Hepatic stellate cell (primary cell): ENCODE results near the gene MDM4.

Experiments
- DNase-seq: peaks from one replicate; pipeline ENCODE4 v3.0.0; 2011; ENCODE audit warnings: low spot score

The MDM4 gene

DNA sequence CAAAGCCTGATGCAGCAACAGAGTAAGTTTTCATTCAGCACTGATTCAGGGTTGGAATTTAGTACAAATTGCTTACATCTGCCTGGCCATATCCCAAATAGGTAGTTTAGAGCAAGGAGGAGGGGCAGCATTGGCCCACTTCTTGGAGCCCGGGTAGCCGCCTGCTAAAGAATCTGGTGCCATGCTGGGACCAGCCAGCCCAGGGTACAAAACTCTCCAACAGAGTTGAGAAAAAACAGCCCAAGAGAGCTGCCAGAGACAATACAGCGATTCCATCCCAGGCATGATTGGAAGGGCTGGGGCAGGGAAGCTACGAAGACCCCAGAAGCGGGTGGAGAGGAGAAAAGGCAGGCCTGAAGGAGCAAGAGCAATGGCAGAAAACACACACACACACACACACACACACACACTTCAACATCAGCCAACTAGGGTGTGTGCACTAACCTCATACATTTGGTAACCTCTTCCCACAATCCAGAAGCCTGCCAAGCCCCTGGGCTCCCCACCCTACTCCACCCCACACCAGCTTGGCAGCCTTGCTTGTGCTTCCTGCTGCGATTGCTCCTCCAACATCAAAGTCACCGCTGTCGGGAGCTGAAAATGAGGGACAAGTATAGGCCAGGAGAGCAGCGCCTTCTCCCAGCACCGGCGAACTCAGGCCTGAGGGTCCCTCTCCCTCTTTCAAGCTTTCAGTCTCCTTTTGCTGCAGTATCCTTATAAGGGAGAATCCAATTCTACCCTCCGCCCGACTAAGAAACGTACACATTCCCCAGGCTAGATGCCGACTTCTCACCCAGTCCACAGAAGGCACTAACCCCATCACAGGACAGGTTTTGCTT lies 22.8 kb upstream of the MDM4 start:
- DNase-seq, result peak; percentile 41

GRCh38 chr1:204493984-204494280 lies 22.3 kb upstream of the MDM4 start:
- peak; percentile 36 for DNase-seq

- peak; percentile 91 for DNase-seq
Observed at GRCh38 chr1:204494281-204495077, 21.7 kb upstream of the MDM4 start, which contains the start of gene PIK3C2B. Gene PIK3C2B, minus strand, starts transcription at chr1:204494805. Its CDS starts 25,003 bp downstream, at chr1:204469802.

DNA sequence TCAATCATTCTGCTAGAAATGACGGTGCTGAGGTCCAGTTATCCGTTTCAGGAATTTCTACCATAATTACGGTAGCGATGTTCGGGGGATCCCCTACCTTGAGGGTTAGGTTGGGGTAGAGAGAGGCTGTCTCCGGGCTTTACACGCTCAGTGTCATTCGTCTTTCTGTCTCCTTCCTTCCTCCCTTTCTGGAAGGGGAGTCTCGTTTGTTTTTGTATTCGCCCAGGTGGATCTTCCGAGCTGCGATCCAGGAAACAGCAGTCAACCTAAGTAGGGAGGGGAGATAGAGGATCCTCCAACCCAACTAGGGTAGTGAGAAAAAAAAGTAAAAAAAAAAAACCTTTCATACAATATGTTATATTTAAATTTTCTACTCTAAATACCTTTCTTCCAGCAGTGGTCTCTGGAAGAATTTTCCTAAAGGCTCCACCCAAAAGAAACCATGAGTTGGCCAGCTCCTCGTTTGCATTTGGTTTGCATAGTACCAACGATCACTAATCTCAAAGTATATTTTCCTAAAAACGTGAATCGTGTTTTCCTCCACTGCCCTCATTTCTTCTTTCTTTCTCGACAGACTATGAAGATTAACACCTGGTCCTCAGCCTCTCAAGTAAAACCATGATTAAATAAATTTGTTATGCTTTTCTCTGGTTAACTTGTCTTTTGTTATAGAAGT lies 21.0 kb upstream of the MDM4 start:
- DNase-seq, result no peak

DNA sequence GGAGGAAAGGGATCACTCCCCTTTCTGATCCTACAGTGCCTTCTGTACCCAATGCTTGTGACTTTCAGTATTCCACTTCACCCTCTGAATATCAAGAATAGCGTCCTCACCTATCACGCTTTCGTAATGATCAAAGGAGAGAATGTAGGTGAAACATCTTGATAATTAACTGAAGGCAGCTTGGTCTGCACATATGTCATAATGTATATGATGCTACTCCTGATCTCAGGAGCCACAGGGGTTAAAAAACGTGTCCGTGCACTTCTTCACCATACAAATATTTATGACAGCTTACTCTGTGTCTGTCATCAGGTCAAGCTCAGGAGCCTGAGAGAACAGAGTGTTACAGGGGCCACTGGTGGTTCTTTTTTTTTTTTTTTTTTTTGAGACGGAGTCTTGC lies 20.4 kb upstream of the MDM4 start:
- DNase-seq, result no peak

DNA sequence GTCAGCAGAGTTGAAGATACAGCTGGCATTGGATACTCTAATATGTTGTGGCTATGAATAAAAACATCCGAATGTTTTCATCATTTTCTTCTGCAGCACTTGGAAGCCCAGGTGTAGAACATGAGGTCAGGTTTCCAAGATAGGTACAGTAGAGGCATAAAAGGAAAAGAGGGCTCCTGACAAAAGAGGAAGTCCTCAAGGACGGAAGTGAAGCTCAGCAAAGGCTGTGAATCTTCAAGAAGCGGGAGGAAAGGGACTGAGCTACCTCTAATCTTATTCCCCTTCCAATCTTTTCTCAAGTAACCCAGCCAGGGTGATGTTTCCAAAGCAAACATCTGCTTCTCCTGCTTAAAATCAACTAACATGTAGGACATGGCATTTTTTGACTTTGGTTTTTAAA lies 17.2 kb upstream of the MDM4 start:
- no peak for DNase-seq

DNA sequence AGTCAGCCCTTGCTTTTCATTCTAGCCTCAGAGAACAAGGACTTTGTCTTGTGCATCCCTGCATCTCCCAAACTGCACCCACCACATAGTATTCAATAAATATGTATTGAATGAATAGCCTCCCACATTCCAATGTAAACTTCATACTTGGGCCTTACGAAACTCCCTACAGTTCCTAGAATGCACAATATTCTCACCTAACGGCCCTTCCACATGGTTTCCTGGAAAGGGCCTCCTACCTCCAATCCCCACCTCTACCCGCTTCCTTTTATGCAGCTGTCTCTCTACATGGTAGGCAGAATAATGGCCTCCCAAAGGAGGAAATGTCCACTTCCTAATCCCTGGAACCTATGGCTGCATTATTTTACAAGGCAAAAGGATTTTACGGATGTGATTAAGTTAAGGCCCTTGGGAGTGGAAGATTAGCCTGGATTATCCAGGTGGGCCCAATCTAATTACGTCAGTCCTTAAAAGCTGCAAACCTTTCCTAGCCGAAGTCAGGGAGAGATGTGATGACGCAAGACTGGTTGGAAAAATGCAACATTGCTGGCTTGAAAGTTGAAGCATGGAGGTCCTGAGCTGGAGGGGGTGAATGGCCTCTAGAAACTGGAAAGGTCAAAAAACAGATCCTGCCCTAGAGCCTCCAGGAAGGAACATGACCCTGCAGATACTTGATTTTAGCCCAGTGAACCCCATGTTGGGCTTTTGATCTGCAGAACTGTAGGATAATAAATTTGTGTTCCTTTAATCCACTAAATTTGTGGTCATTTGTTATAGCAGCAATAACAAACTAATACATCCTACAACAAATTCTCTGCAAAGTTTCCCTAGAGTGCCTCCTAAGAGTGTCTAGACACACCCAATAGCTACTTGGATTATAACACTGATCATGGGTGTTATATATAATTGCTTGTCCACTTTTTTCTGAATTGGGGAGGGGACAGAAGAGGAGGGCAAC lies 16.4 kb upstream of the MDM4 start:
- no peak for DNase-seq

DNA sequence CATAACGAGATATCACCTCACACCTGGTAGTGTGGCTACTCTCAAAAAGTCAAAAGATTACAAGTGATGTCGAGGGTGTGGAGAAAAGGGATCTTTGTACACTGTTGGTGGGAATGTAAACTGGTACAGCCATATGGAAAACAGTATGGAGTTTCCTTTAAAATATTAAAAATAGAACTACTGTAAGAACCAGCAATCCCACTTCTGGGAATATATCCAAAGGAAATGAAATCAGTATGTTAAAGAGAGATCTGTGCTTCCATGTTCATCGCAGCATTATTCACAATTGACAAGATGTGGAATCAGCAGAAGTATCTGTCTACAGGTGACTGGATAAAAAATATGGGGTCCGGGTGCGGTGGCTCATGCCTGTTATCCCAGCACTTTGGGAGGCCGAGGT lies 14.0 kb upstream of the MDM4 start:
- no peak for DNase-seq

- peak; percentile 35 for DNase-seq
Observed at GRCh38 chr1:204503122-204503912, 12.9 kb upstream of the MDM4 start.

DNA sequence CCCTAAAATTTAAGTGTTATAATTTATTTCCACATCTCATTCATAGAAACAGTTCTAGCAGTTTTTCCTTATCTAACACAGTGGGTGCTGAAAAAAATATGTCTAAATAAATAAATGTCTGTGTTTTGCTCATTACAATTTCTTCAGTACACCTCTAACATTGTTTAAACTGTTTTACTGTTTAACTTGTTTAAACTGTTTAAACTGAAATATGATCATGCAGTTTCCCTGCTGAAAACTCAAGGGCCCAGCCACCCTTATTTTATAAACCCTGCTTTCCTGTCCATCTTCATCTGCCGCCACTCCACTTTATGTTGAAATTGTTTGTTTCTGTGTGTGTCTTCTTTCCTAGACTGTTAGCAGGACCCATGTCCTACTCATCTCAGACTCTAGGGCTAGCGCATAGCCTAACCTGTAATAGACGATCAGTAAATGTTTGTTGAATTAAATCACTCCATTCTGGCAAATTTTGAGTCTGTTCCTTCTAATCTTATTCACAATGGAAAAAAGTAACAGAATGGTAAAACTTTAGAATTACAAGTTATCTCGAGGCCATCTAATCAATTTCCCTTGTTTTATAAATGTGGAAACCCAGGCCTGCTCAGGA lies 12.2 kb upstream of the MDM4 start:
- DNase-seq, result no peak

- no peak for DNase-seq
Observed at GRCh38 chr1:204505674-204506200, 10.5 kb upstream of the MDM4 start.

- peak; percentile 41 for DNase-seq
Observed at GRCh38 chr1:204506201-204506968, 9.8 kb upstream of the MDM4 start.

DNA sequence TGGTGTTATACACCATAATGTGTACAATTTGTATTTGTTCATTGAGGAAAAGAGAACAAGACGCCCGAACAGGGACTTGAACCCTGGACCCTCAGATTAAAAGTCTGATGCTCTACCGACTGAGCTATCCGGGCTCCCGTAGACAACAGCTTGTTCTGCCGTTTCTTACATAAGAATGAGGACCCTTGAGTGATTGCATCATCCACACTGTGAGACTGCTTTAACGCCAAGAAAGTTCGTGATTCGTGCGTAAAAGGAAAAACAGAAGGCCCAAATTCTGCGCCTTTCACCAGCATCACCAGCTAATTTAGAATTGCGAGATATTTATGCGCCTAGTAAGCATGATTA lies 9.3 kb upstream of the MDM4 start:
- DNase-seq, result peak; percentile 48

- no peak for DNase-seq
Observed at GRCh38 chr1:204507317-204508105, 8.7 kb upstream of the MDM4 start.

DNA sequence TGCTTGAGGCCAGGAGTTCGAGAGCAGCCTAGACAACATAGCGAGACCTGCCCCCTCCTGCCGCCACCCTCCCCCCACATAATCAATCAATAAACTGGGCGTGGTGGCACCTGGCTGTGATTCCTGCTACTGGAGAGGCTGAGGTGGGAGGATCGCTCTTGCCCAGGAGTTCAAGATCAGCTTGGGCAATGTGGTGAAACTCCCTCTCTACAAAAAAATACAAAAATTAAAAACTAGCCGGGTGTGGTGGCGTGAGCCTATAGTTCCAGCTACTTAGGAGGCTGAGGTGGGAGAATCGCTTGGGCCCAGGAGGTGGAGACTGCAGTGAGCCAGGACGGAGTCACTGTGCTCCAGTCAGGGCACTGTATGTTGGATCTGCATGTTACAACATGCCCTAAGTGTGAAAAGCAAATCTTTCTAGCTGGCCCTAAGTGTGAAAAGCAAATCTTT lies 7.0 kb upstream of the MDM4 start:
- no peak for DNase-seq

GRCh38 chr1:204511366-204511765 lies 4.8 kb upstream of the MDM4 start:
- no peak for DNase-seq

GRCh38 chr1:204513117-204513716 lies 3.0 kb upstream of the MDM4 start:
- no peak for DNase-seq

DNA sequence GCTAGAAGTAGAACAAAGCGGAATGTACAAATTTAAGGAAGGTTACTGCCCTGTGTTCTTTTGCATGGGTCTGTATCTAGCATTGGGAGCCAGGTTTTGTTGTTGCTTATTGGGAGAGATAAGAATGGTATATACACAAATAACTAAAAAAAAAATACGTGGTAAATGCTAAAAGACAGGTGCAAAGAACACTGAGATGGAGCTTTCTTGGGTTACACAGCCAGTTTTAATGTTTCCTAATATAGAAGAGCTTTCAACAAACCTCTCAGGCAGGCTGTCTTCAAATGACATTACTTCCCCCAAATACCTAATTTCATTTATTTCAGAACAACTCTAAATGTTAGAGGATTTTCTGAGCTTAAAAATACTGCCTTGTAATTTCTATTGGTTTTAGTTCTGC lies 1.4 kb upstream of the MDM4 start:
- no peak for DNase-seq
